Measurements from ENCODE around the gene CELSR1. TPM values are rescaled to one million over a fixed set of nuclear protein-coding genes. Genes with fewer than 3 reads are reported as not detected.

CELSR1 gene
- total RNA-seq, 1 experiment from 2014 or later = 22.6 TPM

GRCh38 chr22:46443850-46444389, 93.5 kb downstream of the CELSR1 start:
- Histone ChIP-seq H3T11ph (ENCODE audit: low read length) (no peak overlapping the region), H3K14ac (ENCODE audit: insufficient read depth, low read length) (0 out of 2 replicates have a peak overlapping the region, but pooled peaks have one; percentile 17), H2BK5ac (ENCODE audit: insufficient read length, low read length) (no peak overlapping the region), H3K4ac (ENCODE audit: low read depth, low read length) (no peak overlapping the region), H3K56ac (ENCODE audit: insufficient read length, low read depth, low read length) (no peak overlapping the region), H2BK120ac (ENCODE audit: low read depth, low read length, poor library complexity, severe bottlenecking) (no peak overlapping the region), H4K91ac (ENCODE audit: insufficient read length, low read depth, low read length) (no peak overlapping the region), H4K8ac (replicated peaks; ENCODE audit: insufficient read length, low read depth, low read length) (no peak overlapping the region), H3K23ac (ENCODE audit: insufficient read length, low read depth, low read length) (no peak overlapping the region), H2BK12ac (ENCODE audit: insufficient read length, low read depth, low read length) (no peak overlapping the region), H2BK20ac (ENCODE audit: low read depth, low read length, poor library complexity, severe bottlenecking) (no peak overlapping the region), H4K20me1 (ENCODE audit: control insufficient read depth, insufficient read depth, insufficient read length) (no peaks in the 10 kb centered on the region), H2AK5ac (ENCODE audit: insufficient read length, low read length) (no peak overlapping the region), H3K27me3 (ENCODE audit: insufficient read depth, low read length) (no peaks in the 10 kb centered on the region), H2BK15ac (ENCODE audit: low read depth, low read length) (no peak overlapping the region), H3K9ac (ENCODE audit: extremely low read depth, insufficient read length, low read length) (no peak overlapping the region), H3K23me2 (ENCODE audit: insufficient read length, low read depth, low read length, poor library complexity, severe bottlenecking) (no peaks in the 10 kb centered on the region), H3K79me1 (ENCODE audit: insufficient read depth, low read depth, low read length, poor library complexity, severe bottlenecking) (no peaks in the 10 kb centered on the region), H2AFZ (ENCODE audit: low read length) (no peak overlapping the region), H3K4me2 (ENCODE audit: insufficient read depth, insufficient read length, low read length) (no peak overlapping the region), H3K18ac (ENCODE audit: insufficient read length, low read depth, low read length) (no peak overlapping the region), H3K4me1 (ENCODE audit: insufficient read depth, low read length) (peaks cover 7% of the 10 kb centered on the region; the same call in 1 of the 2 replicates), H4K5ac (ENCODE audit: insufficient read length, low read depth, low read length) (no peak overlapping the region), H3K9me3 (ENCODE audit: control insufficient read depth, low read depth, low read length) (no peaks in the 10 kb centered on the region), H3K79me2 (ENCODE audit: insufficient read depth, low read length) (no peaks in the 10 kb centered on the region), H3K27ac (ENCODE audit: insufficient read length, low read depth, low read length) (no peak overlapping the region)
- Mint-ChIP-seq H3K36me3 (ENCODE audit: insufficient read depth in 1 of 3, low read depth in 3 of 3) (peaks cover 0 to 3% (median 0%) of the 10 kb centered on the region in 3 experiments; a peak in 2 of 7 replicates), H3K4me1 (peaks cover 18 to 34% of the 10 kb centered on the region in 2 experiments), H3K27me3 (ENCODE audit: low read depth) (no peaks in the 10 kb centered on the region; the same call in 1 of the 2 replicates), H3K9me3 (no peaks in the 10 kb centered on the region; a peak in 1 of 5 replicates), H3K4me3 (peak overlapping the region in 1 of 2 experiments; percentile 49; a peak in 1 of 5 replicates), H3K27ac (peak overlapping the region; percentile 20 to 94 (median 58); a peak in 4 of 7 replicates)
- no peak for DNase-seq
- no CpG with 5 or more reads among the region's 15 CpGs for WGBS (ENCODE audit: extremely low coverage, insufficient read length, low lambda C conversion rate)
- TF ChIP-seq CTCF (conservative IDR thresholded peaks at IDR 0.05) = no peak

Measured in H9 (cell line).